MV-4-11 (cell line): ENCODE data around the gene SLC7A10.
"Not testable (repeated sequence)": the region's sequence is repeated elsewhere in the genome, so short reads cannot be mapped to it uniquely, and the experiment has no call there.

ENCODE experiments used
- DNase-seq: peaks from one replicate; lab custom pipeline; 2025; lab: John Stamatoyannopoulos, UW

The SLC7A10 gene

GRCh38 chr19:33238481-33239149 lies 13.0 kb upstream of the SLC7A10 start:
- DNase-seq: no peak

- DNase-seq: no peak
Measured at GRCh38 chr19:33236696-33237390, 11.2 kb upstream of the SLC7A10 start.

- no peak for DNase-seq
Measured at GRCh38 chr19:33235996-33236350, 10.3 kb upstream of the SLC7A10 start.

GRCh38 chr19:33235269-33235995 lies 9.8 kb upstream of the SLC7A10 start:
- peak; percentile 73 for DNase-seq

- no peak for DNase-seq
Measured at GRCh38 chr19:33234736-33235135, 9.1 kb upstream of the SLC7A10 start.

GRCh38 chr19:33234092-33234491 lies 8.4 kb upstream of the SLC7A10 start:
- DNase-seq: no peak

GRCh38 chr19:33233056-33233873 lies 7.6 kb upstream of the SLC7A10 start:
- DNase-seq: no peak

- DNase-seq: no peak
Measured at GRCh38 chr19:33232656-33233055, 7.0 kb upstream of the SLC7A10 start.

- peak; percentile 60 for DNase-seq
Measured at GRCh38 chr19:33231511-33231910, 5.9 kb upstream of the SLC7A10 start.

- no peak for DNase-seq
Measured at GRCh38 chr19:33229962-33230361, 4.3 kb upstream of the SLC7A10 start.

- DNase-seq: no peak
Measured at GRCh38 chr19:33227870-33228599, 2.4 kb upstream of the SLC7A10 start.

GRCh38 chr19:33227242-33227650 lies 1.6 kb upstream of the SLC7A10 start:
- DNase-seq: peak; percentile 21

GRCh38 chr19:33226550-33227241 lies 1.0 kb upstream of the SLC7A10 start:
- DNase-seq: no peak

- no peak for DNase-seq
Measured at GRCh38 chr19:33224694-33225457, 774 bp downstream of the SLC7A10 start.

GRCh38 chr19:33222255-33222654 lies 3.4 kb downstream of the SLC7A10 start:
- not testable (repeated sequence) for DNase-seq

- no peak for DNase-seq
Measured at GRCh38 chr19:33221638-33222037, 4.0 kb downstream of the SLC7A10 start.

GRCh38 chr19:33220735-33221134 lies 4.9 kb downstream of the SLC7A10 start:
- DNase-seq: no peak

GRCh38 chr19:33220115-33220514 lies 5.5 kb downstream of the SLC7A10 start:
- peak; percentile 35 for DNase-seq

- DNase-seq: no peak
Measured at GRCh38 chr19:33219261-33219815, 6.3 kb downstream of the SLC7A10 start.

- DNase-seq: no peak
Measured at GRCh38 chr19:33217881-33218280, 7.8 kb downstream of the SLC7A10 start.
